NOMO-1 (cell line): Measurements from ENCODE around the gene CPT1A.

Experiments used
- DNase-seq, 2 experiments: peaks; one replicate each; lab custom pipeline; 2025; ENCODE audit not compliant: unreplicated experiment in 2 of 2; lab: John Stamatoyannopoulos, UW

CPT1A gene

DNA sequence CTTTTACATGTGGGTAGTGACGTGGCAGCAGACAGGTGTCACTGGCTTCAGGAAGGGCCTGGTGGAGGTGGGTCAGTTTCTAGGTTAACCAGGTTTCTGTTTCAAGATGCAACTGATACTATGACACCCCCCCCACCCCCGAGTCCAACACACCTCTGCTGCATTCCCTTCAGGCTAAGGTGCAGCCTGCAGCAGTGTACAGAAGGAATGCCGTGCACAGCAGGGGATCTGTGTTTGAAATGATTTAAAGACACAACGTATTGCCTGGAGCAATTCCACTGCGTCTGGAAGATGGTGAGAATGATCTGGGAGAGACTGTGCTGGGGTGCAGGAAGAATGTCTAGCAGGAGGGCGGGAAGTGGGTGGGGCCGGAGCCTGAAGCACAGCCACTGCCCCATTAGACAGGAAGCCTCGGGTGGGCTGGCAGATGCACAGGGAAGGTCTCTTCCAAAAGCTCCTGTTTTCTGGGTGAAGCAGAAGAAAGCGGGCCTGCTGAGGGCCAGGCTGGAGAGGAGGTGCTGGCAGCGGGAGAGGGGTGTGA, 78.5 kb downstream of the CPT1A start:
- no peak for DNase-seq

DNA sequence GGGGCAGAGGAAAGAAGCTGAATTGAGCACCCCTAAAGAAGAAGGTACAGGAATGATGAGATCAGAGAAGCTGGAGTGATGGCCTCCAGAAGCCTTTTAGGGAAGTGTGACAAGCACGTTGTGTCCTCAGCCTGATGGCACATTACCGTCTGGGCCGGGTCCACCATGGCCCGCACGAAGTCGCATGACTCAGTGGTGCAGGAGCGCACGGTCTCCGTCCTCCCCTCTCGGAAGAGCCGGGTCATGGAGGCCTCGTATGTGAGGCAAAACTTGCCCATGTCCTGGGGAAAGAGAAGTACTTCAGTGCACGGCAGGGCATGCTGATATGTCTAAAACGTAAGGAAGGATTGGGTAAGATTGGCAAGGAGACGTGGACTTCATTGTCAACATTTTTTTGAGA, 79.2 kb downstream of the CPT1A start:
- no peak for DNase-seq

DNA sequence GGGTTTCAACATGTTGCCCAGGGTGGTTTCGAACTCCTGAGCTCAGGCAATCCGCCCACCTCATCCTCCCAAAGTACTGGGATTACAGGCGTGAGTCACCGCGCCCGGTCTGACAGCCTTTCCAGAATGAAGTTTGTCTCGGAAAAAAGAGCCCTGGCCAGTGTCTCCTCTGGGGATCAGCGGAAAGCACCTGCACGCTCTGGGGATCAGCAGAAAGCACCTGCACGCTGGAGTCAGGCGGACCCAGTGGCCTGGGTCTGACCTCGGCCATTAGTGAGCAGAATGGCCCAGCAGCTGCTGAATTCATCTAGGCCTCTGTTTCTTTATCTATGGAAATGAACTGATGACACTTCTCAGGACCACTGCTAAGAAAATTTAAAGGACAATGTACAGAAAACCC, 79.9 kb downstream of the CPT1A start:
- DNase-seq: no peak

DNA sequence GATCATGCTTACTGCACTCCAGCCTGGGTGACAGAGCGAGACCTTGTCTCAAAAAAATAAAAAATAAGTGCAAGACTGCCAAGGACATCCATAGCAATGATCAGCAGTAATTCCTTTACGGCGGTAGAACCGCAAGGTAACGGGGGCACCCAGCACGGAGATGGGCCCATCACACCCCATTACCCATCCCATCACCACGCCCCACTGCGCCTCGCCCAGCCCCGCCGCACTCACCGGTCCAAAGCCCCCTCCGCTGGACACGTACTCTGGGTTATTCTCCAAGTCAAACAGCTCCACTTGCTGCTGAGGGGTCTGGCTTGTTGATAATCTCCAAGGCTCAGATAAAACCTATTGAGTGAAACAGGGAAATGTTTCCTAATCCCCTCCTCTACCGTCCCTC, 81.7 kb downstream of the CPT1A start:
- DNase-seq: no peak

DNA sequence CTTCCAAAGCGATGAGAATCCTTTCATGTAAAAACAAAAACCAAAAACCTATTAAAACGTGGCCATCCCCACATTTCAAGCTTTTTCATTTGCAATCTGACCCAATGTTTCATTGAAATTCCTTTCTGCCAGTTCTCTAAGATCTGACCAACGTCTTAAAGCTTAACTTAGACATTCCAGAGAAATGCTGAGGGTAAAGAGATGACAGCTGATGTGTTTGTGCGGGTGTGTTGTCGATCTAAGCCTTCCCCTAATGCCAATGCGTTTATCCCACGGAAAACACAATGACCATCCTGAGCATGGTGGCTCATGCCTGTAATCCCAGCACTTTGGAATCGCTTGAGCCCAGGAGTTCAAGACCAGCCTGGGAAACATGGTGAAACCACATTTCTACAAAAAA, 84.0 kb downstream of the CPT1A start:
- no peak for DNase-seq

DNA sequence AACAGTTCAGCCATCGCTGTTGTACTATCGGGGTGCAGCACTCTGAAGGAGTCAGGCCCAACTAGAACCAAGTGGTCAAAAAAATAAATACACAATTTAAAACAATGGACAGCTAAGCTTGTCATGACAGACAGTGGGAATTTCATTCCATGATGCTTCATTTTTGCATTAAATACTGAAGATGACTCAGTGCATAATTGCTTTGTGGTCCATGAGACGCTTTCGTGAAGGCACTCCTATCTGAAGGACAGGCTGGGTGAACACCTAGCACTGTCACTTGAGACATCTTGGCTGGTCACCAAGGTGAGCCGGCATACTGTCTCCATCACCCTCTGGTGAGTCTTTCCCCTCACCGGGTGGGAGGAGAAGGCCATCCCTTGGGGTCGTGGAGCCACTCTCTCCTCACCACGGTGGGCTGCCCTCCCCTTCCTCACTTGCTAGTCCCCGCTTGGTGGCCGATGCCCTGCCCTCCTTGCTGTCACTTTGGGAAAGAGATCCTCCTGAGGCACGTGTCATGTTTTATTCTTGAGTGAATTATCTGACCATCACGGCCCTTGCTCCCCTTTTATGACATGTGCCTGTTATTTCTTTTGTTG, 85.4 kb downstream of the CPT1A start:
- no peak for DNase-seq

DNA sequence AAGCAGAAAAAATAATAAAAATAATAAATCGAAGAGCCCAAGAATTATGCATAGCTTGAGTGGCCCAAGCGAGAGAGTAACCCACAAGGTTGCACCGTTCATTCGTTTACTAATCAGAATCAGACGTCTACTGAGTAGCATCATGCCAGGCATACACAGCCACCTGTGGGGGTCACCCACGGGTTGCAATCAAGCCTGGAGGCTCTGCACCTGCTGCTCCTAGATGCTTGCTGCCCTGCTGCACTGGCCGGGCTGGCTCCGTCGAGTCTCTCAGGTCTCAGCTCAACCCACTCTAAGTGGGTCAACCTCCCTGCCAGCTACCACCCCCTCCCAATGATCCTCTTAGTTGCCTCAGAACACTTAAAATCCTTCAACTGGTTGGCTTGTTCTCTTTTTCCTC, 88.4 kb downstream of the CPT1A start:
- DNase-seq: no peak

DNA sequence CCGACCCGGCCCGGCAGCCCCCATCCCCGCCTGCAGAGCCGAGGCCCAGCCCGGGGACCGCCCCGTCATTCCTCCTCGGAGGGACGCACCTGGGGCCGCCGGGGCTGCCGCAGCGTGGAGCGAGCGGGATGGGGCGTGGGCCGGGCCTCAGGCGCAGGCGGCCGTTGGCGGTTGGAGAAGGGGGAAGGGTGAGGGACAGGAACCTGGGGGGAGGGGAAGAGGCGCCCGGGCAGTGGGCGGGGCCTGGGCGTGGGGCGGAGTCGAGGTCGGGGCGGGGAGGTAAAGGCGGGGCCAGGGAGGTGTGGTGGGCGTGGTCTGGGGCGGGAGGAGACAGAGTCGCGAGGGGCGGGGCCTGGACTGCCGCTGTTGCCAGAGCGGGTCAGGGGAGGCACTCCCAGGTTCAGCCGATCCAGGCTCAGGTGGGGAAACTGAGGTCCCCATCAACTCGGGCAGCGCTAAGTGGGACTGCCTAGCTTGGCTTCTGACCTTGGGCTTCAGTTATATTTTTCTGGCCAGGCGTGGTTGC, 90.3 kb downstream of the CPT1A start, which contains the start of gene TESMIN:
Gene TESMIN, minus strand, starts transcription at position 190 of the 526 bp plus-strand sequence. CDS start 860 bp downstream, outside the sequence.
- peak; percentile 82 to 97 for DNase-seq

DNA sequence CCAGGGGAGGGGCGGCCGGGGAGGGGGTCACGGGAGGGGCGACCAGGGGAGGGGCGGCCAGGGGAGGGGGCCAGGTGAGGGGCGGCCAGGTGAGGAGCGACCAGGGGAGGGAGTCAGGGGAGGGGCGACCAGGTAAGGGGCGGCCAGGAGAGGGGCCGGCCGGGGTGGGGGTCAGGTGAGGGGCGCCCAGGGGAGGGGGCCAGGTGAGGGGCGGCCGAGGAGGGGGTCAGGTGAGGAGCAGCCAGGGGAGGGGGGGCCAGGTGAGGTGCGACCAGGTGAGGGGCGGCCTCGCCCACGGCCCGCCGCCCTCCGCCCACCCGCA, 90.8 kb downstream of the CPT1A start:
- DNase-seq: no peak

DNA sequence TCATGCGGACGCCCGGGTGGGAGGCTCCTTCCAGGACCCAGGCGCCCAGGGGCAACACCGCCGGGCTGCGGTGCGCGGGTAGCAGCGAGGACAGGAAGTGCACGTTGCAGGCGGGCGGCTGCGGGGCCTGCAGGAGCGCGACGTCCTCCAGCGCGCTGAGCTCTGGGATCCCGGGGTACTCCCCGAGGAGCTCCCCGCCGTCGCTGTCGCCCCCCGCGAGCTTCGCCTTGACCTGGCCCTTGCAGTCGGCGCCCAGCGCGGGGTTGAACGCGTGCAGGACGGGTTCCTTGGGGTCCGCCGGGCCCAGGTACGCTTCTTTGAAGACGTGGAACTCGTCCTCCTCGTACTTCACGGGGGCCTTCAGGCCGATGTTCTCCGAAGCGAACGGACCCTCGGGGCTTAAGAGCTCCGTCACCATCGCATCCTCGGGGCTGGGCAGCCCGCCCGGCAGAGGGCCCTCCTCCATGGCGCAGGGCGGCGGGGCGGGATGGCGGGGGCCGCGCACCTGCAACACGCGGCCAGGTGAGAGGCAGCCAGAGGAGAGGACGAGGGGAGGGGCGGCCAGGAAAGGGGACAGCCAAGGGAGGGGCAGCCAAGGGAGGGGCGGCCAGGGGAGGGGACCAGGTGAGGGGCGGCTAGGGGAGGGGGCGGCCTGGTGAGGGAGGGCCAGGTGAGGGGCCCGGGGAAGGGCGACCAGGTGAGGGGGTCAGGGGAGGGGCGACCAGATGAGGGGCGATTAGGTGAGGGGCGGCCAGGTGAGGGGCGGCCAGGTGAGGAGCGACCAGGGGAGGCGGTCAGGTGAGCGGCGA, 91.3 kb downstream of the CPT1A start:
- peak; percentile 44 to 46 for DNase-seq

DNA sequence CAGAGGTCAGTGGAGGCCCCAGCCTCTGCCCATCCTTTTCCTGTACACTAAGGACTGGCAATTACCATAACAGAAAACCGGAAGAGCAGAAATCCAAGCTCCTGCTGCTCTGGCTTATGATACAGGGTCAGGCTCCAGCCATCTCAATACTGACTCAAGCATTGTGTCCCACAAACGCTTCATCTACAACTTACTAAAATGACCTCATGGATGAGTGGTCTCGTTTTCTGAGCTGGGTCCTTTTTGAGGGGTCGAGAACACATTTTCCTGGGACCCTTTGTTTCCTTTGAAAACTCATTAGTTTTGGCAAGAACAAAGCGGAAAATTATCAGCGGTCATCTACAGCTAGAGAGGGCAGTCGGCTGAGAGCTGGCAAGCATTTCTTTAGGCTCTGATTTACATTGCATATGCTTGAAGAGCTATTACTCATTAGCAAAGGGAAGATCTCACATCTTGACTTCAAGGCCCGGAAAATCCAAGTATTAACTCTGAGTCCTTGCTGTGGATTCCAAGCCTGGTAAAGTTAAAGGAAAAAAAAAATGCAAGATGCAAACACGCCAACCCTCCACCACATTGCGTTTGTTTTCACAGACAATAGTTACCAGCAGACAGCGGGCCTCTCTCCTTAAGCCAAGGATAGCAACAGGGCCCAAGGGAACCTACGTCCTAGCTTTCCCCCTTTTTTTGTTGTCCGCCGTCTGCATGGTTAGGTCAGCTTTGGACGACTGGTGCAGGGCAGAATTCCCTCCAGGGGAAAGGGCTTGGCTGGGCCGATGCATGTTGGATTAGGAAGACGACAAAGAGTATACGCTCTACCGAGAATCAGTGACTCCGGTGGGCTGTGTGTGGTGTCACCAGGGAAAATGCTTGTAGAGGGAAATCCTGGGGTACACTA, 92.2 kb downstream of the CPT1A start:
- no peak for DNase-seq

DNA sequence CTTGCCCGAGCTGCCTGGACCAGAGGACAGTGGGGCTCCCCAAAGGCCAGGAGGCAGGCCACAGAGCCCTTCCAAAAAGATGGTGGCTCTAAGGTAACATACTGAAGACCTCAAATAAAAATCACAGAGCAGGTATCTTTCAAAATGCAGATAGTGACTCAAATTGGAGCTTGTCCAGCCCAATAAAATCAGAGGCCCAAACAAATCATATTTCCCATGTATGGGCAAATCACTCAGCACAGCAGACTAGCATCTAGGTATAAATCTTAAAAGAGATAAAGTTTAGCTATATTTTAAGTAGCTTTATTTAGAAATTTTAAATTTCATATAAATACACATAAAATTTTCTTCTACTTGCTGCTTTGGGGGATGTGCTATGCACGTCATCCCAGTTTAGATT, 93.7 kb downstream of the CPT1A start:
- DNase-seq: no peak

DNA sequence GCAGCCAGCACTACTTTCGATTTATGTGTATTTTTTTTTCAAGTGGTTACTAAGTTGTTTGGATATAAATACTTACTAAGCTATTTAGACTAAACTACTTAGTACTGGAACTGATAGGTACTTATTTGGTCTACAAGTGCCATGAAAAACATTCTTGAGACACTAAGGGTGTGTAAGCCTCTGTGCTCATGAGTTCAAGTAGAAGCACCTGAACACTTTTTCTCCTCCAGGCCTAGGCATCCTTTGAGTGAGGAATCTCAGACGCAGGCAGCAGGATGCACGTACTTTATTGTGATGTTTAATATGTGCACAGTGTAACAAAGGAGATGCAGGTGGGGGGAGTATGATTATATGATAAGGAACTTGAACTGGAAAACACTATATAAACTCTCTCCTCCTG, 98.2 kb downstream of the CPT1A start:
- DNase-seq: no peak

DNA sequence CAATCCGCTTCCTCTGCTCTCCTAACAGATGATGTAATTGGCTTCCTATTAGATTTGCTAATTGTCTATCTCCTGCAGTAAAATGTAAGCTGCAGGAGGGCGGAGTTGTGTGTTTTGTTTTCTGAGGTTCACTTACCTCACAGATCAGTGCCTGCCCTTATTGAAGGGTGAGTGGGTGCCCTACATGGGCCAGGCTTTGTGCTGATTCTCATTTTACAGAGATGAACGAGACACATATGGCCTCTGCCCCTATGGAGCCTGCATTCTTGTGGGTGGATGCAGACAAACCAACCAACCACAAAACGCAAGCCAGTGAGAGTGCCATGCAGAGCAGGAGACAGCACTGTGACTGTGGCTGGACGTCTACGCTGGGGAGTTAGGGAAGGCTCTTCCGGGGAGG, 100.3 kb downstream of the CPT1A start:
- DNase-seq: no peak

DNA sequence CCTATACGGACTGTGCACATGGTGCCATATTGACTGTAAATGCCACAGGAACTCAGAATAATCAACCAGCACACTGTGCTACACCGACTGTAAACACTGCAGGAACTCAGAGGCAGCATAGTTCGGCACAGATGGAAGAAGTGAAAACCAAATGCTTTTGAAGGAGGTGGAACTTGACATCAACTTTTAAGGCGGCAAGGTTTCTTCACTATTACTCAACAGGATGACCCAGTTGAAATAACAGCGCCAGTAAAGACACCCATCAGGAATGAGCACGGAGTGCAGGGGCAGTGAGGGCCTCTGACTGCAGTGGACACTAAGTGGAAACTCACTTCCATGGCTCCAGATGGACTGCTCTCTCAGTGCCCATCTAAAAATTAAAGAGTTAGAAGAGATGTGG, 106.1 kb downstream of the CPT1A start:
- peak; percentile 60 to 81 for DNase-seq

DNA sequence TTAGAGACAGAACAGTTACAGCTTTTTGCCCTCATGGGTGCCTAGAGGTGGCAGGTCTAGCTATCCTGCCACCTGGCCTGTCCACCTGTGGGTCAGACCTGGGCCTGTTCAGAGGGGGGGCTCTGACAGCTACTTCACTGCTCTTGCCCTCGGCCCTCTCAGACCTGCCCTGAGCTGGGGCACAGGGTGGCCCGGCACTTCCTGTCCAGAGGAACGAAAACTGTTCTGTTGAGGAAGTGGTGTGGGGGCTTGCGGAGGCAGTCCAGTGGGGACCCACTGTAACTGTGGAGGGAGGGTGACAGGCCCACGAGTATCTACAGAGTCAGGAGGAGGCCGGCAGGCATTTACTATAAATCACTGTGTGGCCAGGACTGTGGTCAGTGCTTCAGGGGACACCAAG, 106.6 kb downstream of the CPT1A start:
- DNase-seq: no peak

DNA sequence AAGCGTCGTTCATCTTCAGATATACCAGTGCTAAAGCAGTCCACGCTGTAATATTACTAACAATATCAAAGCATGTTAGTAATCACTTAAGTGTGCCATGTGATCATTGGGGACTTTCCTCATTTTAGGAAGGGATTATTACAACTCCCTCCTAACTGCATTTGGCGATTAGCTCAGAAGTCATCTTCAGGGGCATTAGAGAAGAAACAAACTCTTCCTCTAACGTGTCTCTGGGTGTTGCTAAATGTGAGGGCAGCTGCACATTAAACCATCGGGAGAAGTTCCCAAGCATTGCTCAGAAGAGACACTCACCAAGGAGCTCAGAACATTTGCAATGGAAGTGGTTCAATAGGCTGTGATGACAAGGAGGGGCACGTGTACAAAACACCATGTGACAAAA, 107.6 kb downstream of the CPT1A start:
- DNase-seq: no peak

DNA sequence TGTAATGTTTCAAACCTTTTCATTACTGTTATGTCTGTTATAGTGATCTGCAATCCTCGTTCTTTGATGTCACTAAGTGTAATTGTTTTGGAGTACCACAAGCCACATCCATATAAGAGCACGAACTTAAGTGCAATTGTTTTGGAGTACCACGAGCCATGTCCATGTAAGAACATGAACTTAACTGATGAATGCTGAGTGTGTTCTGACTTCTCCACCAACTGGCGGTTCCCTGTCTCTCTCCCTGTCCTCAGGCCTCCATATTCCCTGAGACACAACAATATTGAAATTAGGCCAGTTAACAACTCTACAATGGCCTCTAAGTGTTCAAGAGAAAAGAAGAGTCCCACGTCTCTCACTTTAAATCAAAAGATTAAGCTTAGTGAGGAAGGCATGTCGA, 113.9 kb downstream of the CPT1A start:
- no peak for DNase-seq

DNA sequence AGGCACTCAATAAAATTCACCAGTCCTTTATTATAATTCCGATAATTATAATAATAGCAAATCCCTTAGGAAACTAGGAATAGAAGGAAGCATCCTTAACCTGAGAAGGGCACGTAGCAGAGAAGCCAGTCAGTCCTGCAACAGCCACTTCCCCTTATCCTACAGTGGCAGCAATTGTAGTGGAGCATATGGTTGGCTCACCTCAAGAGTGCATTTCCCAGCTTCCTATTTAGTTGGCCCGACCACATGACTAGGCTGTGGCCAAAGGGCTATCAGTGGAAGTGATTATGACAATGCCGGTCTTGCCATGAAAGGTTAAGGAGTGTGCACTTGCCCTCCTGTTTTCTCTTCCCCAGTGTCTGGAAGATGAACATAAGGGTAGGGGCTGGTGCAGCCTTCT, 117.4 kb downstream of the CPT1A start:
- DNase-seq: peak; percentile 56 to 84

DNA sequence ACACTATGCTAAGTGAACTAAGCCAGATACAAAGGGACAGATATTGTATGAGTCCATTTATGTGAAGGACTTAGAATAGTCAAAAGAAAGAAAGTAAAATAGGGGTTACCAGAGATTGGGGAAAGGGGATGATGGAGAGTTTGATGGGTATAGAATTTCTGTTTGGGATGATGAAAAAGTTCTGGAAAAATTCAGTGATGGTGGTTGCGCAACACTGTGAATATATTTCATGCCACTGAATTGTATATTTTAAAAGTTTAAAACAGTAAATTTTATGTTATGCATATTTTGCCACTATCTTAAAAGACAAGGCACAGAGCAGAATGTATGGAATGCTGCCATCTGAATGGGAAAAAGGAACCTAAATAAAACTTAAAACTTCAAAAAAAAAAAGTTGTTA, 119.6 kb downstream of the CPT1A start:
- no peak for DNase-seq

DNA sequence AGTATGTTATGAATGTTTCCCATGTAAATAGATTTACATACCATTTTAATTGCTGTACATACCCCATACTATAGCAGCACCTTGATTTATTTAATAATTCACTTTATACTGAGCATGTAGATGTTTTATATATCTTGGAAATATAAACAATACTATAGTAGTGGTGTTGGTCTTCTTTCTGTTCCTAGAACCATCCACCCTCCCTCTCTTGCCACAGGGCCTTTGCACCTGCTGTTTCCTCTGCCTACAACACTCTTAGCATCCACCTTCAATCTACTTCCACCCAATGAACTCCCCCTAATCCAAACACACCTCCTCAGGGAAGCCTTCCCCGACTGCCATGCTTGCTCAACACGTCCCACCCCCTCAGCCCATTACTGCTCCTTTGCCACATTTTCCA, 120.6 kb downstream of the CPT1A start:
- no peak for DNase-seq
